SK-N-MC (cell line): Measurements from ENCODE around the gene CBFA2T2.

ENCODE experiments used
- EZH2 ChIP-seq: fragments of 200-600 bp; sonication (generic); IDR thresholded peaks from one replicate; pipeline ENCODE4 v1.6.1; 2017; ENCODE audit warnings: antibody characterized with exemption
- POLR2AphosphoS5 ChIP-seq: IDR thresholded peaks from 2 replicates; pipeline ENCODE4 v1.6.1; 2012; ENCODE audit warnings: mild to moderate bottlenecking, low read depth, low read length, borderline replicate concordance

DNA sequence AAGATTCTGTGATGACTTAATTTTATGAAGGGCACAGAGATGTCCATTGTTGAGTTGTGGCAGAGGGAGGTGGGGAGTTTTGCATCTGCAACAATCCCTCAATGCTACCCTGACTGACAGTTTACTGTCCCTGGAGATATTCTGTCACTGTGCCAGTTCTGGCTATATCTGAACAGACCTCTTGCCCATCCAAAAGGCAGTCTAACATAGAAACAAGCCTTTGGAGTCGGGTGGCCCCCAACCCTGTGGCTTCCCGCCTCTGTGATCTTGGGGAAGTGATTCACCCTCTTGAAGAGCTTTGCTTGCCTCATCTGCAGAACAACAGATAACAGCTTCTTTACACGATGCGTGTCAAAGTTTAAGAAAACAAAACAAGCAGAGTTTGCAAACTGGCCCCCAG is 200.1 kb downstream of the CBFA2T2 start:
- TF ChIP-seq EZH2 (no peak), POLR2AphosphoS5 (no peak)
